Spleen (tissue), 7 donors: Measurements from ENCODE around the gene POMT2.

Source experiments
- POLR2A ChIP-seq, 3 donors: fragments of 450-650 bp; IDR thresholded peaks; one replicate each; pipeline ENCODE4 v1.5.1; 2017; ENCODE audit warnings: antibody characterized with exemption in 3 of 3, mild to moderate bottlenecking in 1 of 3
- TF ChIP-seq, protein P1 (sequence below), 11 experiments: fragments of 200-600 bp in 7 of 11; fragments of 450-650 bp in 4 of 11; sonication (generic) in 4 of 11; IDR thresholded peaks in 8 of 11; conservative IDR thresholded peaks in 3 of 11; 1 replicate in 7 of 11; 2 replicates in 4 of 11; pipeline versions ENCODE4 v1.4.0 to v1.8.0; 2016 to 2021; ENCODE audit warnings: antibody characterized with exemption in 11 of 11, inconsistent platforms in 4 of 11, mild to moderate bottlenecking in 1 of 11
- donor health status: DM: no; HTN: no; CAD: no; lungs with moderate emphysema.
- donor health status: DM: no; HTN: no; CAD: no.
- donor health status: DM: no; HTN: no; CAD: no.

DNA sequence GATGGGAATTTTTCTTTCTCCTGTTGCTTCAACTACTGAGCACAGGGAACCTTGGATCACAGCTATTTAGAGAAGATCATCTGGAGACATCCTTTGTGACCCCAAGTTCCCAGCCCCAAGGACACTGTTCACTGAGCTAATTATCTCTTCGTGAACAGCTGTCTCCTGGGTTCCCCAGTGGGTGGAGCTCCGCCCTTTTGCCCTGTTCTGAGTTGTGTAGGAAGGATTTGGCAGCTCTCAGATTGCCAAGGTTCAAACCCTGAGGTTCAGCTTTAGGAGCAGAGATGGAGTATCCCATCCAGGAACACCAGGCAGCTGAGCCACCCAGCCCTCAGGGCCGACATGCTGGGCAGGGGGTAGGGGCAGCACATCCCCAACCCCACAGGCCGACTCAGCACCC is 81.7 kb downstream of the POMT2 start:
- no peak for TF ChIP-seq POLR2A (IDR thresholded peaks at IDR 0.05)
- TF ChIP-seq, protein P1, sequence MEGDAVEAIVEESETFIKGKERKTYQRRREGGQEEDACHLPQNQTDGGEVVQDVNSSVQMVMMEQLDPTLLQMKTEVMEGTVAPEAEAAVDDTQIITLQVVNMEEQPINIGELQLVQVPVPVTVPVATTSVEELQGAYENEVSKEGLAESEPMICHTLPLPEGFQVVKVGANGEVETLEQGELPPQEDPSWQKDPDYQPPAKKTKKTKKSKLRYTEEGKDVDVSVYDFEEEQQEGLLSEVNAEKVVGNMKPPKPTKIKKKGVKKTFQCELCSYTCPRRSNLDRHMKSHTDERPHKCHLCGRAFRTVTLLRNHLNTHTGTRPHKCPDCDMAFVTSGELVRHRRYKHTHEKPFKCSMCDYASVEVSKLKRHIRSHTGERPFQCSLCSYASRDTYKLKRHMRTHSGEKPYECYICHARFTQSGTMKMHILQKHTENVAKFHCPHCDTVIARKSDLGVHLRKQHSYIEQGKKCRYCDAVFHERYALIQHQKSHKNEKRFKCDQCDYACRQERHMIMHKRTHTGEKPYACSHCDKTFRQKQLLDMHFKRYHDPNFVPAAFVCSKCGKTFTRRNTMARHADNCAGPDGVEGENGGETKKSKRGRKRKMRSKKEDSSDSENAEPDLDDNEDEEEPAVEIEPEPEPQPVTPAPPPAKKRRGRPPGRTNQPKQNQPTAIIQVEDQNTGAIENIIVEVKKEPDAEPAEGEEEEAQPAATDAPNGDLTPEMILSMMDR (IDR thresholded peaks at IDR 0.05 in 8 of 11, conservative IDR thresholded peaks at IDR 0.05 in 3 of 11), result no peak
